Left ventricle myocardium inferior (tissue), 1 donor: ENCODE data around the gene RHBDD3. TPM values are rescaled to one million over a fixed set of nuclear protein-coding genes. Genes with fewer than 3 reads are reported as not detected.
"Not testable (repeated sequence)": the region's sequence is repeated elsewhere in the genome, so short reads cannot be mapped to it uniquely, and the experiment has no call there.

ENCODE experiments used
- DNase-seq: peaks from one replicate; pipeline ENCODE4 v3.0.0-alpha.2; 2020
- H3K27ac ChIP-seq: fragments of 200-600 bp; replicated peaks from 2 replicates; pipeline ENCODE4 v1.8.0; 2021
- H3K27me3 ChIP-seq: fragments of 200-600 bp; 2 replicates; pipeline ENCODE4 v1.8.0; 2021; ENCODE audit warnings: low read depth
- H3K36me3 ChIP-seq: fragments of 200-600 bp; 2 replicates; pipeline ENCODE4 v1.8.0; 2021
- H3K4me1 ChIP-seq: fragments of 200-600 bp; 2 replicates; pipeline ENCODE4 v1.8.0; 2021
- H3K4me3 ChIP-seq: fragments of 200-600 bp; 2 replicates; pipeline ENCODE4 v1.8.0; 2021; ENCODE audit warnings: mild to moderate bottlenecking, moderate library complexity
- H3K9me3 ChIP-seq: fragments of 200-600 bp; replicated peaks from 2 replicates; pipeline ENCODE4 v1.8.0; 2021
- CTCF ChIP-seq: fragments of 200-600 bp; IDR thresholded peaks from 2 replicates; pipeline ENCODE4 v1.8.0; 2021; ENCODE audit warnings: antibody characterized with exemption, mild to moderate bottlenecking, borderline replicate concordance
- intact Hi-C: fragments of 100-400 bp; cut with micrococcal nuclease; formaldehyde crosslinking; loops from one replicate; pipeline ENCODE4 v1.11.0; 2022
- total RNA-seq: library from RNA; stranded (reverse); fragmentation: NEBNext Ultra II Directional; extraction: Animal tissue kit (Norgen Biotek cat#: 25700); gene quantifications from one replicate; pipeline ENCODE4 v1.2.1, GENCODE V29; 2021
- donor health status: DM: no; HTN: yes; CAD: no; lungs with severe emphysema.

Gene RHBDD3
- total RNA-seq, 1 donor from 2014 or later: 15.0 TPM

GRCh38 chr22:29244785-29245625 is 22.8 kb downstream of the RHBDD3 start:
- Histone ChIP-seq H3K27me3 (no peaks in the 10 kb centered on the region), H3K9me3 (peaks cover 17% of the 10 kb centered on the region), H3K4me3 (no peak overlapping the region), H3K27ac (no peak overlapping the region), H3K36me3 (no peaks in the 10 kb centered on the region), H3K4me1 (no peaks in the 10 kb centered on the region)
- intact Hi-C loops: loop anchor here (5.0 to 10.0 kb wide), 2 partner anchors 93 to 390 kb away; no protein-coding TSS in a partner anchor
- TF ChIP-seq CTCF: no peak
- DNase-seq: no peak

DNA sequence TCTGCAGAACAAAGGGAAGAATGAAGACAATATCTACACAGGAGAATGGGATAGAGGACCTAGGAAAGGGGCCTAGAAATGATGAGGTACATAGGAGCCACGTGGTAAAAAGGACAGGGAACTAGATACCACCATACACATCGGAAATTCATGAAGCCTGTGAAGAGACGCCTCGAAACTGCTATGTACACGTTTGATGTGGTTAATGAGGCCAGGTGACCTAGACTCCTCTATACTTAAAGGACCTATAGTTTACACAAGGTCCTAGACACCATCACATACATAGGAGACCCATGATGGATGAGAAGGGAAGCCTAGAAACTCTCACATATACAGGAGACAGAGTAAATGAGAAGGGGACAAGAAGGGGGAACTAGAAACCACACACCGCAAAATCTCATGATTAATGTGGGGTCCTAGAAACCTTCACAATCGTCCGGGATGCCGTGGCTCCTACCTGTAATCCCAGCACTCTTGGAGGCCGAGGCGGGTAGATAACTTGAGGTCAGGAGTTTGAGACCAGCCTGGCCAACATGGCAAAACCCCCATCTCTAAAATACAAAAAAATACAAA is 23.8 kb downstream of the RHBDD3 start:
- H3K9me3 ChIP-seq: peaks cover 27% of the 10 kb centered on the region
- H3K36me3 ChIP-seq: no peaks in the 10 kb centered on the region
- intact Hi-C loops: loop anchor here (10.0 kb wide), 1 partner anchor 389 kb away; no protein-coding TSS in a partner anchor
- no peaks in the 10 kb centered on the region for H3K27me3 ChIP-seq
- no peaks in the 10 kb centered on the region for H3K4me1 ChIP-seq
- no peak for DNase-seq
- H3K4me3 ChIP-seq: no peak overlapping the region
- H3K27ac ChIP-seq: no peak overlapping the region
- TF ChIP-seq CTCF: no peak

- intact Hi-C loops: loop anchor here (10.0 kb wide), 1 partner anchor 386 kb away; no protein-coding TSS in a partner anchor
- peaks cover 28% of the 10 kb centered on the region for H3K9me3 ChIP-seq
- not testable (repeated sequence) for DNase-seq
Measured at GRCh38 chr22:29240481-29240880, 27.3 kb downstream of the RHBDD3 start.

DNA sequence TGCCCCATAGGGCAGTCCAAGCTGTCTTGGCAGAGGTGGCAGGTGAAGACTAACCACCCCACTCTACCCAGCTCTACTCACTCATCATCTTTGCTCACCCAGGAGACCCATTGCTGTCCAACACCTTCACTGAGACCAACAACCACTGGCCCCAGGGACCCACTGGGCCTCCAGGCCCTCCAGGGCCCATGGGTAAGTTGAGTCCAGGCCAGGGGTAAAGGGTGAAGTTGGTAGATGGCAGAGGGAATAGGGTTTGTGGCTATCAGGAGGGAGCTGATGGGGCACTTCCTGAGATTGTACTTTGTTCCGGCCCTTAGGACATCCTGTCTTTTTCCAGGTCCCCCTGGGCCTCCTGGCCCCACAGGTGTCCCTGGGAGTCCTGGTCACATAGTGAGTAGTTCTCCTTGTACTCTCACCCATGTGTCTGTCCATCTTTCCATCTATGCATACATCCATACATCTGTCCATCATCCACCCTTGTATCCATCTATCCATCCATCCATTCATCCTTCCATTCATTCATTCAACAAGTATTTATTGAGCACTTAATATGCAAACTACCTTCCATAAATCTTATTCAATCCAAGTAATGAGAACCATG is 34.4 kb downstream of the RHBDD3 start:
- TF ChIP-seq CTCF: no peak
- Histone ChIP-seq H3K27ac (no peak overlapping the region), H3K4me1 (no peaks in the 10 kb centered on the region), H3K27me3 (no peaks in the 10 kb centered on the region), H3K36me3 (no peaks in the 10 kb centered on the region), H3K4me3 (no peak overlapping the region), H3K9me3 (peaks cover 10% of the 10 kb centered on the region)
- no peak for DNase-seq
- intact Hi-C loops: no loop called here

More at GRCh38 chr22:29240481-29240880, 27.3 kb downstream of the RHBDD3 start:
- not testable (repeated sequence) for H3K4me3 ChIP-seq, H3K27me3 ChIP-seq, H3K4me1 ChIP-seq, H3K27ac ChIP-seq, H3K36me3 ChIP-seq

DNA sequence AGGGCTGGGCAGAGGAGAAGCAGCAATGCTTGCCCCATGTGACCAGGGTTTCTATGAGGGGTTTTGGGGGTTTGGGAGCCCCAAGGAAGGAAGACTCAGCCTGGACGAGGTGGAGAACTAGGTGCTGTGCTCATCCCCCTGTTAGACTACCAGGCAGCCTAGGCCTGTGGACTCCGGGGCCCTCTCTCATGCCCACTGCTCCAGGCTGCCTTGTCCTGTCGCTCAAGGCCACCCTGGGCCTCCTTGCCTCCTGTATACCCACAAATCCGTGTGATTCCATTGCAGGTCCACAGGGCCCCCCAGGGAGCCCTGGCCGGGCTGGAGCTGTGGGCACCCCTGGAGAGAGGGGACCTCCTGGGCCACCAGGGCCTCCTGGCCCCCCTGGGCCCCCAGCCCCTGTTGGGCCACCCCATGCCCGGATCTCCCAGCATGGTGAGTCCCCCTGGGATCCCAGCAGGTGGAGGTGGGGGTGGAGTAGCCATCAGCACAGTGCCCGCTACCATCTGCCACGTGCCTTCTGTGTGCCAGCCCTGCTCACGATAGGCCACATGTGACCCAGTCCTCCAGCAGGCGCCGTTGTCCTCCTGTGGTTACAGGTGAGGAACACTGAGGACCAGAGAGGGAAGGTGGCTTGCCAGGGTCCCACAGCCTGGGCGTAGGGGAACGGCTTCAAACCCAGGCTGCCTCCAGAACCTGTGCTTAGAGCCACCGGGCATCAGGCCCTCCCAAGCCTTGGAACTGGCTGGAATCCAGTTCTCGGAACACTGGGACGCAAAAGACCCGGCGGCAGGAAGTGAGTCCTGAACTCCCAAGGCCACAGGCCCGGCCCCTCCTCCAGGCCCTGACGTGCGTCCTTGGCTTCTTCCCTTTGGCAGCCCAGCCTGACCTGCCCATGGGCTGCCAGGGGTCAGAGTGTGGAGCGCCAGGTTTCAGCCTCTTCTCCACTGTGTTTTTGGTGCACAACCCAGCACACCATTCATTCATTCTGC is 35.5 kb downstream of the RHBDD3 start:
- DNase-seq: no peak
- H3K27me3 ChIP-seq: no peaks in the 10 kb centered on the region
- no peak for TF ChIP-seq CTCF
- no peak overlapping the region for H3K4me3 ChIP-seq
- intact Hi-C loops: no loop called here
- H3K9me3 ChIP-seq: peaks cover 10% of the 10 kb centered on the region
- no peak overlapping the region for H3K27ac ChIP-seq
- no peaks in the 10 kb centered on the region for H3K36me3 ChIP-seq
- no peaks in the 10 kb centered on the region for H3K4me1 ChIP-seq
